ENCODE measurements around the gene GNAO1. TPM values are rescaled to one million over a fixed set of nuclear protein-coding genes. Genes with fewer than 3 reads are reported as not detected.

GNAO1 gene
- polyA plus RNA-seq, 1 donor from 2014 or later: 31.5 TPM

DNA sequence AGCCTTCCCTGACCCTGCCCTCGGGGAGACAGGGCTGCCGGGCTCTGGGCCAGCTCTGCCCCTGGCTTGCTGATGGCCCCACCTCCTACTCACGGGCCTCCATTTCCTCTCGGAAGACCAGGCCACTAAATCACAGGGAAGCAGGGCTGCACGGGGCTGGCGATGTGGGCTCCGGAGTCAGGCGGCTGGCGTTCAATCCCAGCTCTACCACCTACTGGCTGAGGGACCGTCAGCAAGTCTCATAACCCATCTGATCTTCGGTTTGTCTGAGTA is 120.7 kb downstream of the GNAO1 start:
- no peaks in the 10 kb centered on the region for H3K36me3 ChIP-seq (ENCODE audit: insufficient read depth, low read length)
- no peak for TF ChIP-seq EZH2 (IDR thresholded peaks at IDR 0.05; ENCODE audit: borderline replicate concordance, insufficient read depth, low read length, poor library complexity, severe bottlenecking)
- TF ChIP-seq, protein P1, sequence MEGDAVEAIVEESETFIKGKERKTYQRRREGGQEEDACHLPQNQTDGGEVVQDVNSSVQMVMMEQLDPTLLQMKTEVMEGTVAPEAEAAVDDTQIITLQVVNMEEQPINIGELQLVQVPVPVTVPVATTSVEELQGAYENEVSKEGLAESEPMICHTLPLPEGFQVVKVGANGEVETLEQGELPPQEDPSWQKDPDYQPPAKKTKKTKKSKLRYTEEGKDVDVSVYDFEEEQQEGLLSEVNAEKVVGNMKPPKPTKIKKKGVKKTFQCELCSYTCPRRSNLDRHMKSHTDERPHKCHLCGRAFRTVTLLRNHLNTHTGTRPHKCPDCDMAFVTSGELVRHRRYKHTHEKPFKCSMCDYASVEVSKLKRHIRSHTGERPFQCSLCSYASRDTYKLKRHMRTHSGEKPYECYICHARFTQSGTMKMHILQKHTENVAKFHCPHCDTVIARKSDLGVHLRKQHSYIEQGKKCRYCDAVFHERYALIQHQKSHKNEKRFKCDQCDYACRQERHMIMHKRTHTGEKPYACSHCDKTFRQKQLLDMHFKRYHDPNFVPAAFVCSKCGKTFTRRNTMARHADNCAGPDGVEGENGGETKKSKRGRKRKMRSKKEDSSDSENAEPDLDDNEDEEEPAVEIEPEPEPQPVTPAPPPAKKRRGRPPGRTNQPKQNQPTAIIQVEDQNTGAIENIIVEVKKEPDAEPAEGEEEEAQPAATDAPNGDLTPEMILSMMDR (IDR thresholded peaks at IDR 0.05; ENCODE audit: poor library complexity, severe bottlenecking): no peak
- TF ChIP-seq RAD21 (conservative IDR thresholded peaks at IDR 0.05): no peak
- TF ChIP-seq TAF1 (IDR thresholded peaks at IDR 0.05; ENCODE audit: low read depth): no peak
- TF ChIP-seq SMC3 (conservative IDR thresholded peaks at IDR 0.05; ENCODE audit: poor library complexity): no peak
- no peak for TF ChIP-seq MXI1 (conservative IDR thresholded peaks at IDR 0.05; ENCODE audit: poor library complexity, severe bottlenecking)
- TF ChIP-seq EP300 (conservative IDR thresholded peaks at IDR 0.05; ENCODE audit: poor library complexity, severe bottlenecking): no peak
- no peak for TF ChIP-seq POLR2AphosphoS5 (IDR thresholded peaks at IDR 0.05)
- TF ChIP-seq, protein P2, sequence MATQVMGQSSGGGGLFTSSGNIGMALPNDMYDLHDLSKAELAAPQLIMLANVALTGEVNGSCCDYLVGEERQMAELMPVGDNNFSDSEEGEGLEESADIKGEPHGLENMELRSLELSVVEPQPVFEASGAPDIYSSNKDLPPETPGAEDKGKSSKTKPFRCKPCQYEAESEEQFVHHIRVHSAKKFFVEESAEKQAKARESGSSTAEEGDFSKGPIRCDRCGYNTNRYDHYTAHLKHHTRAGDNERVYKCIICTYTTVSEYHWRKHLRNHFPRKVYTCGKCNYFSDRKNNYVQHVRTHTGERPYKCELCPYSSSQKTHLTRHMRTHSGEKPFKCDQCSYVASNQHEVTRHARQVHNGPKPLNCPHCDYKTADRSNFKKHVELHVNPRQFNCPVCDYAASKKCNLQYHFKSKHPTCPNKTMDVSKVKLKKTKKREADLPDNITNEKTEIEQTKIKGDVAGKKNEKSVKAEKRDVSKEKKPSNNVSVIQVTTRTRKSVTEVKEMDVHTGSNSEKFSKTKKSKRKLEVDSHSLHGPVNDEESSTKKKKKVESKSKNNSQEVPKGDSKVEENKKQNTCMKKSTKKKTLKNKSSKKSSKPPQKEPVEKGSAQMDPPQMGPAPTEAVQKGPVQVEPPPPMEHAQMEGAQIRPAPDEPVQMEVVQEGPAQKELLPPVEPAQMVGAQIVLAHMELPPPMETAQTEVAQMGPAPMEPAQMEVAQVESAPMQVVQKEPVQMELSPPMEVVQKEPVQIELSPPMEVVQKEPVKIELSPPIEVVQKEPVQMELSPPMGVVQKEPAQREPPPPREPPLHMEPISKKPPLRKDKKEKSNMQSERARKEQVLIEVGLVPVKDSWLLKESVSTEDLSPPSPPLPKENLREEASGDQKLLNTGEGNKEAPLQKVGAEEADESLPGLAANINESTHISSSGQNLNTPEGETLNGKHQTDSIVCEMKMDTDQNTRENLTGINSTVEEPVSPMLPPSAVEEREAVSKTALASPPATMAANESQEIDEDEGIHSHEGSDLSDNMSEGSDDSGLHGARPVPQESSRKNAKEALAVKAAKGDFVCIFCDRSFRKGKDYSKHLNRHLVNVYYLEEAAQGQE (IDR thresholded peaks at IDR 0.05; ENCODE audit: borderline replicate concordance): no peak
- H2AFZ ChIP-seq (ENCODE audit: low read depth, low read length): no peak overlapping the region
- no peak overlapping the region for H3K4me3 ChIP-seq (ENCODE audit: low read length)
- H3K79me2 ChIP-seq (replicated peaks; ENCODE audit: insufficient read depth, low read length): no peaks in the 10 kb centered on the region
- H3K27ac ChIP-seq (ENCODE audit: low read length): no peak overlapping the region
- H3K9ac ChIP-seq (ENCODE audit: low read length): no peak overlapping the region
- H3K27me3 ChIP-seq (ENCODE audit: insufficient read depth, low read depth, low read length): no peaks in the 10 kb centered on the region
- H4K20me1 ChIP-seq (ENCODE audit: insufficient read depth): no peaks in the 10 kb centered on the region
- H3F3A ChIP-seq (ENCODE audit: insufficient read depth, low read length, poor library complexity, severe bottlenecking): no peaks in the 10 kb centered on the region
- H3K4me2 ChIP-seq (ENCODE audit: low read length): no peak overlapping the region
- no peaks in the 10 kb centered on the region for H3K9me2 ChIP-seq (ENCODE audit: insufficient read depth, low read length)
- H3K9me3 ChIP-seq (ENCODE audit: low read length): no peaks in the 10 kb centered on the region

DNA sequence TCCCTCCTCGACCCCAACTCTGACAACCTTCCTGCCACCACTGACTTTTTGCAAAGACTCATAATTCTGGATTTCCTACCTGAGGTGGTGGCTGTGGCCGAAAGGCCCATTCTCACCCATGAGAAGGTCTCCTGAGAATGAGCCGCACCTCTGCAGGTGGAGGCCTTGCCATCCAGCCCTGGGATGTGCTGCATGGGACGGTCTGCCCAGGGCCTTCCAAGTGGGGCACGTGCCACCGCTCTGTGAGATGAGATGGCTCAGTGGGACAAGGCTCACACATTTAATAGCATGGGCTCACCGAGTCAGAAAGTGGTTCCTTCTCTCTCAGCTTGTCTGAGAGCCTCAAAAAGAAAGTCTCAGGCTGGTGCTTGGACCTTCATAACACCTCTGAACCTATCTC is 121.3 kb downstream of the GNAO1 start:
- Histone ChIP-seq H3K36me3 (ENCODE audit: insufficient read depth, low read length) (no peaks in the 10 kb centered on the region), H3K4me2 (ENCODE audit: low read length) (no peak overlapping the region), H3K27ac (ENCODE audit: low read length) (no peak overlapping the region), H3K27me3 (ENCODE audit: insufficient read depth, low read depth, low read length) (no peaks in the 10 kb centered on the region), H3K9ac (ENCODE audit: low read length) (no peak overlapping the region), H3K9me3 (ENCODE audit: low read length) (no peaks in the 10 kb centered on the region), H3F3A (ENCODE audit: insufficient read depth, low read length, poor library complexity, severe bottlenecking) (no peaks in the 10 kb centered on the region), H3K4me3 (ENCODE audit: low read length) (no peak overlapping the region), H3K79me2 (replicated peaks; ENCODE audit: insufficient read depth, low read length) (no peaks in the 10 kb centered on the region), H3K9me2 (ENCODE audit: insufficient read depth, low read length) (no peaks in the 10 kb centered on the region), H4K20me1 (ENCODE audit: insufficient read depth) (no peaks in the 10 kb centered on the region), H2AFZ (ENCODE audit: low read depth, low read length) (no peak overlapping the region)
- TF ChIP-seq EZH2 (IDR thresholded peaks at IDR 0.05; ENCODE audit: borderline replicate concordance, insufficient read depth, low read length, poor library complexity, severe bottlenecking) (no peak), MXI1 (conservative IDR thresholded peaks at IDR 0.05; ENCODE audit: poor library complexity, severe bottlenecking) (no peak), SMC3 (conservative IDR thresholded peaks at IDR 0.05; ENCODE audit: poor library complexity) (no peak), EP300 (conservative IDR thresholded peaks at IDR 0.05; ENCODE audit: poor library complexity, severe bottlenecking) (no peak), RAD21 (conservative IDR thresholded peaks at IDR 0.05) (no peak), TAF1 (IDR thresholded peaks at IDR 0.05; ENCODE audit: low read depth) (no peak), POLR2AphosphoS5 (IDR thresholded peaks at IDR 0.05) (no peak)
- TF ChIP-seq, protein P2 (IDR thresholded peaks at IDR 0.05; ENCODE audit: borderline replicate concordance): no peak
- TF ChIP-seq, protein P1 (IDR thresholded peaks at IDR 0.05; ENCODE audit: poor library complexity, severe bottlenecking): no peak
